GM12801 (cell line): ENCODE data around the gene DUSP6.

ENCODE experiments used
- TF ChIP-seq, protein P1 (sequence below): IDR thresholded peaks from one replicate; pipeline ENCODE4 v1.5.1; 2011; ENCODE audit warnings: control low read depth; ENCODE audit not compliant: insufficient read length; ENCODE audit errors: extremely low read depth

The DUSP6 gene

DNA sequence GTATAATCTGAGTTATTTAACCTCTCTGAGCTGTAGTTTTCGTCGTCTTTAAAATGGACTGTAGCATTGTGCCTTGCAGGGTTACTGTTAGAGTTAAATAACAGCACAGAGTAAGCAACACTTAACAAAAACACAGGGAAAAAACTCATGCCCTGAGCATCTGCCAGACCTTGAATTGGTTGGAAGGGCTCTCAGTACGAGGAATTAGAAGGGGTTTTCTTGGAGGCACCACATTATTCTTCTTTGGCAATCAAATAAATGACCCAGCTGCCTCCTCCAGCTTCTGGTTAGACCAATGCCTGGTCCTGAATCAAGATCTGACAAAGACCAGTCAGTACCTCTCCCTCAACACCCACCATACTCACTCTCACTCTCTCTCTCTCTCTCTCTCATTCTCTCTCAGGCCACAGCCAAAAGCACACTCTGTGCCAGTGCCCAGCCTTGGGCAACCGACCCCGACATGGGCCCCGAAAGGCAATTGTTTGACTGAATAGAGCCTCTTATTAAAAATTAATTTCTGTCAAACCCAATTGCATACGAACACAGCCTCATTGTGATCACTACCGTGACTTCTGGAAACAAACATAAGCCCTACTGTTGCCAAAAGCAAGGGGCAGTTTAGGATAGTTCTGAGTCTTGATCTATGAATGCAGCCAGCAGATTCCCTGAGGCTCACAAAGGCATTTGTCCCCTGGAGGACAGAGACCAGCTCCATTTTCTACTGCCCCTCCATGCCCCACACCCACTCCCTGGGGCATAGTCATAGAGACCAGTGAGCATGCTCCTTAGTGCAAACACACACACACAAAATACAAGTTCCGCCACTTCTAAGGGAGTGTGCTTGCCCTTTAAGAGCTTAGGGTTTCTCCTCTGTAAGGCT lies 23.9 kb downstream of the DUSP6 start:
- TF ChIP-seq, protein P1, sequence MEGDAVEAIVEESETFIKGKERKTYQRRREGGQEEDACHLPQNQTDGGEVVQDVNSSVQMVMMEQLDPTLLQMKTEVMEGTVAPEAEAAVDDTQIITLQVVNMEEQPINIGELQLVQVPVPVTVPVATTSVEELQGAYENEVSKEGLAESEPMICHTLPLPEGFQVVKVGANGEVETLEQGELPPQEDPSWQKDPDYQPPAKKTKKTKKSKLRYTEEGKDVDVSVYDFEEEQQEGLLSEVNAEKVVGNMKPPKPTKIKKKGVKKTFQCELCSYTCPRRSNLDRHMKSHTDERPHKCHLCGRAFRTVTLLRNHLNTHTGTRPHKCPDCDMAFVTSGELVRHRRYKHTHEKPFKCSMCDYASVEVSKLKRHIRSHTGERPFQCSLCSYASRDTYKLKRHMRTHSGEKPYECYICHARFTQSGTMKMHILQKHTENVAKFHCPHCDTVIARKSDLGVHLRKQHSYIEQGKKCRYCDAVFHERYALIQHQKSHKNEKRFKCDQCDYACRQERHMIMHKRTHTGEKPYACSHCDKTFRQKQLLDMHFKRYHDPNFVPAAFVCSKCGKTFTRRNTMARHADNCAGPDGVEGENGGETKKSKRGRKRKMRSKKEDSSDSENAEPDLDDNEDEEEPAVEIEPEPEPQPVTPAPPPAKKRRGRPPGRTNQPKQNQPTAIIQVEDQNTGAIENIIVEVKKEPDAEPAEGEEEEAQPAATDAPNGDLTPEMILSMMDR: no peak

GRCh38 chr12:89327486-89328094 lies 24.7 kb downstream of the DUSP6 start:
- TF ChIP-seq, protein P1: no peak

DNA sequence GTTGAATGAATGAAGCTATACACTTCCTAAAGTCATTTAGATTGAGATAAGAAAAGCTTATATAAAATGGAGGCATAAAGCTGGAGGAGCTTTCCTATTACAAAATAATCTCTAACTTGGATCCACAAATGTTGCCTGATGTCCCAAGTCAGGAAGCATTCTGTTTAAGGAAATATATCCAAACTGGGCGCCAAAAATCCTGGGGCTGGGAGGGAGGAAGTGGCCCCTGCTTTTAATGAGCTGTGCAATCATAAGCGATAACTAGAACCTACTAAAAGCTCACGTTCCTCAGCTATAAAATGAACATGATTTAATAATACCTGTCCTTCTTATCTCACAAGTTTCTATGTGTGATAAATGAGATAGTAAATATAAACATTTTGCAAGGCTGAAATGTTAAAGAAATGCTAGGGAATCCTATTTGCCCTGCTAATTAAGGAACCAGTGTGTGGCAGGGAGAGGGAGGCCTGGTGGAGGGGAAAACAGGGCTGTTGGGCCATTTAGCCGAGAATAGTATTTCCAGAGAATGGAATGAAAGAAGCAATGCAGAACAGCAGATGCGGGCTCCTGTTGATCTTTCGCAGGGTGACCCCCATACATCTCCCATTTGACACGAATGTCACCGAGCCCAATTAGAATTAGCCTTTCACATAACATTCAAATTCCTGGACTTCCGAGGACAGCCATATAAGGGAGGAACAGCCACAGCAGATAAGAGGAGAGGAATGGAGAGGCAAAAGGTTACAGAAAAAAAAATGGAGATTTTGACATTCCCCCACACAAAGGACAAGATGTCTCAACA lies 25.9 kb downstream of the DUSP6 start:
- TF ChIP-seq, protein P1: no peak

DNA sequence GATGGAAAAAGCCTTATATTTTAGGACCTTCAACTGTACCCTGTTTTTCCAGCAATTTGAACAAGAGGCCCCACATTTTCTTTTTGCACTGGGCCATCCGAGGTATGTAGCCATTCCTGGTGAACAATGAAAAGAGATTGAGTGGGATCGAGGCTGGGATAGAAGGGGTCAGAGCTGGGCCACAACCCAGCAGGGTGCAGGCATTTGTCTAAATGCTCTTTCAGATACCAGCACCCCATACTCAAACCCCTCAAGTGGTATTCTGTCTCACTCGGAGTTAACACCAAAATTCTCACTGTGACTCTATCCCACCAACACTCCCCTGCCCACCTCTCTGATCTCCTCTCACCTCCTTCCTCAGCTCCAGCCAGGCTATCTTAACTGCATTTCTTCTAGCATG lies 26.8 kb downstream of the DUSP6 start:
- TF ChIP-seq, protein P1: no peak

DNA sequence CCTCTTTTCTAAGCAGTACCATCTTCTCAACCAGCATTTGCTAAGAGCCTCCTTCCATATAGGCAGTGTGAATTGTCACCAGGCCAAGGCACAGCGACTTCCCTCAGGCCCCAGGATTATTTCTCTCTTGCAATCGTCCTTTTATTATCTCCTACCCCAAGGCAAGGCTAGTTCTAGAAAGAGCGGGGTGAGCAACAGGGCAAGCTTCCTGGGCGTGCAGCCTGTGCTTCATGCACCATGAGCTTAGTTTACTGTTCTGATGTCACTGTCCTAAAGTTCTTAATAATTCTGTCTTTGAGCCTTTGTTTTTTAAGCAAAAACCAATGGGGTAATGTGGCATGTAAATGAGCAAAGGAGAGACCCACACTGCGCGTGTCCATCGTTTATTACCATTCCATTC lies 27.9 kb downstream of the DUSP6 start:
- TF ChIP-seq, protein P1: no peak

DNA sequence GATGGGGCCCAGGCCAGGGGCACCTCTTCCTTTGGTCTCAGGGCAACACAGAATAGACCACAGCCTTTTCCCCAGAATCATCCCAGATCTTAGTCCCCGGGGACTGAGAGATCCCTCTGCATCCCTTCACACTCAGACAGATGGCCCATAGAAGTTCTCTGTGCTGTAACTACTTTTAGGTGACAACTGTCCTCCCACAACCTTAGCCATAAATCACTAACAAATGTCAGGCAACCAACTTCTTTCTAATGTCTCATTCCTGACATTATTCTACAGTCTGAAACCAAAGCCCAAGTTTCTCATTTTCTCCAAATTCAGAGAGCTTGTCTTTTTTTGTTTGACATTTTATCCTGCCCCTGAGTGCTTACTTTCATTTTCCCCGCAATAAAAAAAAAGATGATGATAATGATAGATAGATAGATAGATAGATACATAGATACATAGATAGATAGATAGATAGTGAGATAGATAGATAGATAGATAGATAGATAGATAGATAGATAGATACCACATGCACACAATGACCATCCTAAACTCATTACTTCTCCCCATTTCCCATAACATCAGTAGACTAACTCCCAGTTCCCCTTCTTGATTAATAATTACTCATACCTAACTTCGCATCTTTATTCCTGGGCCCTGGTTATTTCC lies 28.6 kb downstream of the DUSP6 start:
- TF ChIP-seq, protein P1: no peak

GRCh38 chr12:89320735-89321134 lies 31.6 kb downstream of the DUSP6 start:
- TF ChIP-seq, protein P1: no peak
